Suppressor macrophage (primary cell): Measurements from ENCODE around the gene PPP5C.
"Not testable (repeated sequence)": the region's sequence is repeated elsewhere in the genome, so short reads cannot be mapped to it uniquely, and the experiment has no call there.

ENCODE experiments used
- DNase-seq, 4 experiments: peaks; one replicate each; pipeline ENCODE4 v3.0.0-alpha.2; 2020 to 2022

PPP5C gene

DNA sequence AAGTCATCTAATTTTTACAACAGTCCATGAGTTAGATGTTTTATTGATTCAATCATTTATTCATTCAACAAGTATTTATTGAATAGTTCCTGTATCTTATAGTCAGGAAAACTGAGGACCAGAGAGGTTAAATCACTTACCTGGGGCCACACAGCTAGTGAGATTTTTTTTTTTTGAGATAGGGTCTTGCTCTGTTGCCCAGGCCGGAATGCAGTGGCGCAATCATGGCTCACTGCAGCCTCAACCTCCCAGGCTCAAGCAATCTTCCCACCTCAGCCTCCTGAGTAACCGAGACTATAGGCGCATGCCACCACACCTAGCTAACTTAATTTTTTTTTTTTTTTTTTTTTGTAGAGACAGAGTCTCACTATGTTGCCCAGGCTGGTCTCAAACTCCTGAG is 88.8 kb downstream of the PPP5C start:
- not testable (repeated sequence) for DNase-seq
